Activated naive CD8-positive, alpha-beta T cell treated with anti-CD3 and anti-CD28 coated beads, Interleukin-2, amount 50 U/mL, for 16 hours (primary cell): ENCODE results near the gene MID1.
"Not testable (repeated sequence)": the region's sequence is repeated elsewhere in the genome, so short reads cannot be mapped to it uniquely, and the experiment has no call there.

Experiments
- DNase-seq: peaks from one replicate; pipeline ENCODE4 v3.0.0-alpha.2; 2020; ENCODE audit warnings: low read depth, low spot score

MID1 gene

GRCh38 chrX:10617999-10618351, 2.4 kb downstream of the MID1 start:
- no peak for DNase-seq

- DNase-seq: no peak
Measured at GRCh38 chrX:10617186-10617998, 3.0 kb downstream of the MID1 start.

DNA sequence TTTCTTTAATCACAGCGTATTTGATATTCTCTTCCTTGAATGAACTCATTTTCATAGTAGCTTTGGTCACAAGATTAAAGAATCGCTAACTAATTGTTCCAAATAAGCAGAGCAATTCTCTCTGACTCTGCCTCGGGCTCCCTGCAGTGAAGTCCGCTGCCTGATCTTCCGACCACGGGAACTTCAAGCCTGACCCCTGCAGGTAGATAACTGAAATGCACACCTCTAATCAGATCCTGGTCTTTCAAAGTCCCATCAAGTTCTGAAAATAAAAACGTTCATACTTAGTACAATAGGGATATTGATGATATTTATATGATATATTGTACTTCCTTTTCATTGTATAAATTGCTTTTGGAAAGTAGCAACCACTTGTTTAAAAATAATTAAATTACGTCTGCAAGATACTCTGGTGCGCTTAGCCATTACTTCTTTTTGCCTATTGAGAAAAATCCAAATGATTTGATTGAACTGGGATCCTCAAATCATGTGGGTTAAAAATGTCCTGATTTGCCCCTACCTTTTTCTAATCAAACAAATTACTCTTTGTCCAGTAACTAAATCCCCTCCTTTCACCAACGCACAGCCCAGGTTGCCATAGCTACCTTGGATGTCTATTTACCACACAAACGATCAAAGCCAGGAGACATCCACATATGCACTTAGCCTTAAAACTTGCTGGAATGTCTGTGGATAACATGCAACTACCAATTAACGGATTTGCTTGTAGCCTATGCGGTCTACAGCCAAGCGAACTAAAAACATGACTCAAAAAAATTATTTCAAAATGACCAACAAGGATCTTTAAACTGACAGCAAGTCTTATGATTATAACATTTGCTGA, 4.2 kb downstream of the MID1 start:
- DNase-seq: no peak

DNA sequence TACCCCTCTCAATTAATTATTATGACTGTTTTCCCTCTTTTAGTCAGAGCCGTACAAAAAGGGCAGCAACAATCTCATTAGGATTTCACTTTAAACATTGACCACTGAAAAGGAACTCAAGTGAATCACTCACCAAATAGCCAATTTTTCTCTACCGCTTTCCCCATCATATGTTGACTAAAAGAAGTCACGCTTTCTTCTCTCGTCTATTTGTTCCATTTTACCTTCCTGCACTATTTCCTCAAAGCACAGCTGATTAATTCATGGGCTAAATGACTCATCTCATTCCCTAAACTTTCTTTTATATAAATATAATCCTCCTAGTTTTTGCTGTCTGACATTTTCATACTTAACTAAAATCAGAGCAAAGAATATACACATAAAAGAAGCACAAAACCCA, 8.2 kb downstream of the MID1 start:
- DNase-seq: no peak

DNA sequence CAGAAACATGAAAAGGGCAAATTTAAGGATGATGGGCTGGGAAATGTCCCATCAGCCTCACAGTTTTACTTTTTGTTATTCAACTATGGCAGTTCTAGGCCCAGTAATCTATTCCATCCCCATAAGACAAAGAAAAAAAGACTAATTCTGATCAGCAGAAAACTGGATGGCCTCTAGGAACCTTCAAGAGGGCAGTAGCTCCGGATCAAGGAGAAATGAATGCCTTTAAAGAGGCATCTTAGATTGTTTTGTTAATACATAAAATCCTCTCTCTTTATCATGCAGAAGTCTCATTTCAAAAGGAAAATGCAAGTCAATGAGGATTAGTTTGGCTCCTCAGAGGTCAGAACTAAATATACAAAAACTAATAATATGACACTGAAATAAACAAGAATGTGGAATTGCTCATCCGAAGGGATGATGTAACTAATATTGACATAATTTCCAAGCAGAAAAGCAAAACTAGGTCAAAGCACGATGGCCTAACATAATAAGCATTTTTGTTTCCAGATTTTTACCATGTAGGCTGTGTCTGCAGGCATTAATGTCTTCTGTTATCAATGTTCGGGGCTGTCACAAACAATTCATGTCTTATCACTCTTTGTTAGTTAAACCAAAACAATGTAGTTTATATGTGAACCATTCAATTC, 8.8 kb downstream of the MID1 start:
- no peak for DNase-seq

DNA sequence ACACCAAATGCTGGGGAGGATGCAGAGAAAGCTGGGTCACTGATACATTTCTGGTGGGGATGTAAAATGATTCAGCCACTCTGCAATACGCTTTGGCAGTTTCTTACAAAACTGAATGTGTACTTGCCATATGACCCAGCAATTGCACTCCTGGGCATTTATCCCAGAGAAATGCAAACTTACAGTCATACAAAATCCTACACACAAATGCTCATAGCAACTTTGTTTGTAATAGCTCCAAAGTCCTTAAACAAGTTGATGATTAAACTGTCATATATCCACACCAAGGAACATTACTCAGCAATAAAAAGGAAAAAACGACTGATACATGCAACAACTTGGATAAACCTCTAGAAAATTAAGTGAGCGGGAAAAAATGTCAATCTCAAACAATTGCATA, 12.3 kb downstream of the MID1 start:
- DNase-seq: no peak

DNA sequence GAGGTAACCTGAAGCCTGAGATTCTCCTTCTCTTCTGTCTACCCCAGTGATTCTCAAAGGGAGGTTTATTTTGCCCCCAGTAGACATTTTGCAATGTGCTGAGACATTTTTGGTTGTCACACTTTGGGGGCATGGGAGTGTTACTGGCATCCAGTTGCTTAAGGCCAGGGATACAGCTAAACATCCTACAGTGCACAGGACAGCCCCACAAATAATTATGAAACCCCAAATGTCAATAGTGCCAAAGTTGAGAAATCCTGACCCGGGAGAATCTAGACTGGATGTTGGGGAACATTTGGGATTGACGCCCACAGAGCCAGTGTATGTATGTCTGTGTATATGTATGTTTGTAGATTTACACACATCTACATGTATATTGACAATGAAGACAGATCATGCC, 13.2 kb downstream of the MID1 start:
- no peak for DNase-seq

- no peak for DNase-seq
Measured at GRCh38 chrX:10603612-10604011, 16.8 kb downstream of the MID1 start.

- no peak for DNase-seq
Measured at GRCh38 chrX:10602646-10603045, 17.7 kb downstream of the MID1 start.

- DNase-seq: no peak
Measured at GRCh38 chrX:10600479-10600878, 19.9 kb downstream of the MID1 start.

DNA sequence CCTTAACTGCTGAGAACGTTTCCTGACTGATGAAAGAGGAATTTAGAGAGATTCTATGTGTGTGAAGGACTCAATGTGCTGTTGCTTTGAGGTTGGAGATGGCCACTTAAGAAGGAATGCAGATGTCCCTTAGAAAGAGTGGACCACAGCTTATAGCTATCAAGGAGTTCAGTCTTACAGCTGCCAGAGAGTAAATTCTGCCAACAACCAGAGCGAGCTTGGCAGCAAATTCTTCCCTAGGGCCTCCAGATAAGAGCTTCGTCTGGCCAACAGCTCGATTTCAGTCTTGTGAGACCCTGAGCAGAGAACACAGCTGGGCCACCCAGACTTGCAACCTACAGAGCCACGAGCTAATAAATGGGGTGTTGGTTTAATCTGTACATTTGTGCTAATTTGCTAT, 21.8 kb downstream of the MID1 start:
- no peak for DNase-seq

DNA sequence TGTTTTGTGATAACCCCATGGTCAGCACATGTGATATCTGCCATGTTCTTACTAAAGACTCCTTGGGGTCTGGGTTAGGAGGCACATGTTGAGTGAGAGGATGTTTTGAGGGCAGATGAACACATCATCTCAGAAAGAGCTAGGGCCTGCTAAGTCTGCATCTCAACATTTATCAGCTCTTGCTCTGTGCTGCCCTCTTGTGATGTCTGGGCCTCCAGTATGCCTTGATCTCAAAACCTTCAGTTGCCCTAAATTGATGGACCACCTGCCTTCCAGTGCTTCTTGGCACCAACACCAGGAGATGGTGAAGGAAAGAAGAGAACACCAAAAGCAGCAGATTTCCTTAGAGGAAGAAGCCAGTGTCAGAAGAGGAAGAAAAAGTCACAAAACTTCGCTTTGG, 22.5 kb downstream of the MID1 start:
- DNase-seq: no peak

DNA sequence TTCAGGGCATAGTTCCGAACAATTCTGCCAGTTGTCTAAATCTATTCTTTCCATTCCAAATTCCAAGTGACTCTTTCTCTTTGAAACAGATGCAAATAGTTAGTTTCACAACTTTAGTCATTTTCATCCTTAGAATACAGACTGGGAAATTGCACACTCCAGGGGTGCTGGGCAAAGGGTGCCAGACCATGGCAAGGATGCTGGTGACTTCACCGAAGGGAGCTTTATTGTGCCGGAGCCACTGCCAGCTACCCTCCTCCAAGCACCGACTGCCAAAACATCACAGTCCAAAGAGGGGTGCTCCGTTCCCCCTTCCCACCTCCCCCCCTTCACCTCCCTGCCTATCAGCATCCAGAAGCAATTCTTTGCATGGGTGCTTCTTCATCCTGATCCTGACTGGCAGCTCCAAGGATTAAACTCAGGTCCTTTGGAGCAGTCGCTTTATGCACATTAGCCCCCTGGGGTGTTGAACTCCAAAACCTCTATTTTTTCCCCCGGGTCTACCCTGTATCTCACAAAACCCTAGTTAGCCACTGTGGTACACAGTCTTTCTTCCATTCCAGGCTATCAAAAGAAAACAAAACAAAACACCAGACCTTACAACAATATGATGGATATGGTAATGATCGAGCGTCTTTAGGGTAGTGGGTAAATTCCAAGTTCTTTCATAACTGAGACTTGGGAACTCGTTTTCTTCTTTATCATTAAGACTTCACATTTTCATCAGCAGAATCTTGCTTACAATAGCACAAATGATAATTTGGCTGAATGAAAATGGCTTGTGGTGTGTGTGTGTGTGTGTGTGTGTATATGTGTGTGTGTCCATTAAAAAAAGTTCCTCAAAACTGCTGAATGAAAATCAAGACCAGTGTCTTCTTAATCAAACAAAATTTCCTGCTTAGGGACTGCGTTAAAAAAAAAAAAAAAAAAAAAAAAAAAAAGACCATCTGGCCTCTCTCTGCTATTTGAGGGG, 28.7 kb downstream of the MID1 start:
- DNase-seq: no peak

DNA sequence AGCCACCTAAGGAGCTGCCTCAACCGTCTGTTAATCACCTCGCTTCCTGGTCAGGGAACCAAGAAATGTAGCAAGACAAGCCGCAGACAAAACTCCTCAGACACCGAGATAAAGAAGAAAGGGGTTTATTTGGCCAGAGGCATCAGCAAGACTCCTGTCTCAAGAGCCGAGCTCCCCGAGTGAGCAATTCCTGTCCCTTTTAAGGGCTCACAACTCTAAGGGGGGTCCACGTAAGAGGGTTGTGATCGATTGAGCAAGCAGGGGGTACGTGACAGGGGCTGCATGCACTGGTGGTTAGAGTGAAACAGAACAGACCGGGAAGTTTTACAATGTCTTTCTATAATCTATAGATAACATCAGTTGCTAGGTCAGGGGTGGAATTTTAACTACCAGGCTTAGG, 30.6 kb downstream of the MID1 start:
- DNase-seq: not testable (repeated sequence)

- DNase-seq: no peak
Measured at GRCh38 chrX:10589098-10589497, 31.3 kb downstream of the MID1 start.

DNA sequence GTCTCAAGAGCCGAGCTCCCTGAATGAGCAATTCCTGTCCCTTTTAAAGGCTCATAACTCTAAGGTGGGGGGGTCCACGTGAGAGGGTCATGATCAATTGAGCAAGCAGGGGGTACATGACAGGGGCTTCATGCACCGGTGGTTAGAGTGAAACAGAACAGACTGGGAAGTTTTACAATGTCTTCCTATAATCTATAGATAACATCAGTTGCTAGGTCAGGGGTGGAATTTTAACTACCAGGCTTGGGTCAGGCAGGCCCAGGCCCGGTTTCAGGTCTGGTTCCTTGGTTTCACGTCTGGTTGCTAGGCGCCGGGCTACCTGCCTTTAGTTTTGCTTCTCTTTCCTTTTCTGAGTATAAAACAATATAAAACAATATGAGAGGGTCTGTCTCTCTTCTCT, 35.5 kb downstream of the MID1 start:
- not testable (repeated sequence) for DNase-seq

DNA sequence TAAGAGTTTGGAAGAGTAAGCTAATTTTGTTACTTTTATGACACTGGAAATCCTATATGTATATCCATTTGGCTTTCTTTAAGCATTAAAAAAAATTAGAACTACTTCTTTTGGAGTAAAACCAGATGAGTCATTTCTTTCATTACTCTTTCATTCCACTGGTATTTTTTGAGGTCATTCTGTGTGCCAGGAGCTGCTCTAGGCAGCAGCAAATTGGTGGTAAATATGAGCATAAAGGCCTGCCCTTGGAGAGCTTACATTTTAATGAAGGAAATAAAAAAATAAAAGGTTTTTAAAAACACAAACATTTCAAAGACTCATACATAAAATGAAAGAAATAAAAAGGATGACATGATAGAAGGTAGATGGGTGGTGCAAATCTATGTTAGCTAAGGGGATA, 37.4 kb downstream of the MID1 start:
- no peak for DNase-seq

DNA sequence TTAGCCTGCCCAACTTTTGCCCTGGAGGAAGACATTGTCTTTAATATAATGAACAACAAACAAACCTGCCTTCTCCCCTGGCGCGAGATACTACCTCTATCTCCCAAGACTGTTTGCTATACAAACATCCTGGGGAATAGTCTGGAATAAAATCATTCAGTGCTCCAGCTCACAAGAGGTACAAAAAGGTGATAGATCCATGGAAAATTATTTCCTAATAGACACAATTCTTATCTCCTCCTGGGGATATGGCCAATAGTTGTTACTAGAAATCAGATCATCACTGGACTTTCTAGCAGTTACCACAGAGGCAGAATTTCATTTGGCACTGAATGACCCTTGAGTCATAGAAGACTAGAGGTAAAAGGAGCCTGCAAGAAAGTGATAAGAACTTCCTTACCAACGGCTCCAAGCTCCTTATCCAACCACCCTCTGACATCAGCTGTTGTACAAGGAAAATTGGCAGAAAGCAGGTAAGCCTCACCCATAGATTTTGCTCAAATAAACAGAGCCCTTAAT, 38.1 kb downstream of the MID1 start:
- no peak for DNase-seq

DNA sequence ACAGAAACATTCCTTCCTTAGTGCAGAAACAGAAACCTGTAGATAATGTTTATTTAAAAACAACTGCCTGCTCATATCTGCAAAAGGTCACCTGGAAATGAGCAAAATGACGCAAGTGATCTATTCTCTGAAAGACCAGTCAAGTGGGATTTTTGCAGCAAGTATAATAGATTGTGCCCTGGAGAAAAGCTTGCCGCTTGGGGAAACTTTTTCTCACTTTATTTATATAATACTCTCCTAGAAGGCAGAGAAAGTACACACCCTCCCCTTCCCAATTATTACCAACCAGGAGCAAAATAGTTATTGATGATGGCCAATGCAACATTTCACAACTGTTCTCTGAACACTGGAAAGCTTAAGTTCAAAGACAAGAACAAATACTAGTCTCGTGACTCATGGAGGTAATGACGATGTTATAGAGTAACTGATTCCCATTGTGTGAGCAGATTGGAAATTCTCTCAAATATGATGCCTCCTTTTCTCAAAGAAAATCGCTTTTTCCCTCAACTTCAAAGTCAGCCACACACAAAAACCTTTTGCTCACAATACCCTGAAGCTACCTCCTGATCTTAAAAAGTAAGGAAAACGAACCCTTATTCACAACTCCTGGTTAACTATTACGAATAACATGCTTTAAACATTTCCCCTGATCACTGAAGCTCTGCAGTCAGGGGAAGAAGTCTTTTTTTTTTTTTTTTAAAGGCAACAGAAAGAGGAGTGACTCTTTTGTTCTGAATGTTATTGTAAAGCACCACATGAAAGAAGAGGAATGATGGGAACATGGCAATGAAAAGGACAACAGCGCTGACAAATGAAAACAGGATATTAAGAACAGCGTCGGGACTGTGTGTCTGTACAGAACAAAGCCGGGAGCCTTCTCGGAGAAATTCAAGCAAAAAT, 41.0 kb downstream of the MID1 start:
- no peak for DNase-seq

GRCh38 chrX:10578527-10578926, 41.9 kb downstream of the MID1 start:
- no peak for DNase-seq
